ENCODE measurements around the gene VARS1.

The VARS1 gene

DNA sequence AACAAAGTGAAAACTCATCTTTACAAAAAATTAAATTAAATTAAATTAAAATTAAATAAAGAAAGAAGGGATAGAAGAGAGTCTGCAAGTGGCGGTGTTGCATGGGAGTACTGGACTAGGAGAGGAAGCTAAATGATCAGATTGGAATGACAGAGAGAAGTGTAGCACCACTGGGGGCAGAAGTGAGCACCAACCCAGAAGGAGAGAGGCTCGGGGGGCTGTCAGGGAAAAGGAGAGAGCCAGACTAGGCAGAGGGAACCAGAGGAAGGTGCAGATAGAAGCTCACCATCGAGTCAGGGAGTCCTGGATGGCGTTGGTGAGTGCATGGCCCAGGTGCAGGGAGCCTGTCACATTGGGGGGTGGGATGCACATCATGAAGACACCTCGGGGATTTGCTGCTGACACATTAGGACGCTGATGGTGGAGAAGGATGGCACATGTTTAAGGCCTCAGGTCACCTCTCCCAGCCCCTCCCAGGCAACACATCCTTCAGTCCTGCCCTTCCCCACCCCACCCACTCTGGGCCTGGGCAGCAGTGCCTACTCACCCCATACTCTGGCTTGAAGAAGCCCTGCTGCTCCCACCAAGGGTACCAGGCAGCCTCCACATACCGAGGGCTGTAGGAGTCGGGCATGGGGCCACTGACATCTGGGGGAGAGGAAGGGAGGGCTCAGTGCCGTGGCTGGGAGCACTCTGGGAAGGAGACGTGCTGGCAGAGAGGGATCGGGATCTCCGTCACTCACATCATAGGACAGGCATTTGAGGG lies 4.0 kb downstream of the VARS1 start:
- no peak overlapping the region for H3K4me3 ChIP-seq (ENCODE audit: control insufficient read depth, low read depth, low read length)
- TF ChIP-seq, protein P1, sequence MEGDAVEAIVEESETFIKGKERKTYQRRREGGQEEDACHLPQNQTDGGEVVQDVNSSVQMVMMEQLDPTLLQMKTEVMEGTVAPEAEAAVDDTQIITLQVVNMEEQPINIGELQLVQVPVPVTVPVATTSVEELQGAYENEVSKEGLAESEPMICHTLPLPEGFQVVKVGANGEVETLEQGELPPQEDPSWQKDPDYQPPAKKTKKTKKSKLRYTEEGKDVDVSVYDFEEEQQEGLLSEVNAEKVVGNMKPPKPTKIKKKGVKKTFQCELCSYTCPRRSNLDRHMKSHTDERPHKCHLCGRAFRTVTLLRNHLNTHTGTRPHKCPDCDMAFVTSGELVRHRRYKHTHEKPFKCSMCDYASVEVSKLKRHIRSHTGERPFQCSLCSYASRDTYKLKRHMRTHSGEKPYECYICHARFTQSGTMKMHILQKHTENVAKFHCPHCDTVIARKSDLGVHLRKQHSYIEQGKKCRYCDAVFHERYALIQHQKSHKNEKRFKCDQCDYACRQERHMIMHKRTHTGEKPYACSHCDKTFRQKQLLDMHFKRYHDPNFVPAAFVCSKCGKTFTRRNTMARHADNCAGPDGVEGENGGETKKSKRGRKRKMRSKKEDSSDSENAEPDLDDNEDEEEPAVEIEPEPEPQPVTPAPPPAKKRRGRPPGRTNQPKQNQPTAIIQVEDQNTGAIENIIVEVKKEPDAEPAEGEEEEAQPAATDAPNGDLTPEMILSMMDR (conservative IDR thresholded peaks at IDR 0.05; ENCODE audit: control insufficient read depth, insufficient read depth, low read depth, low read length): peak; percentile 72

DNA sequence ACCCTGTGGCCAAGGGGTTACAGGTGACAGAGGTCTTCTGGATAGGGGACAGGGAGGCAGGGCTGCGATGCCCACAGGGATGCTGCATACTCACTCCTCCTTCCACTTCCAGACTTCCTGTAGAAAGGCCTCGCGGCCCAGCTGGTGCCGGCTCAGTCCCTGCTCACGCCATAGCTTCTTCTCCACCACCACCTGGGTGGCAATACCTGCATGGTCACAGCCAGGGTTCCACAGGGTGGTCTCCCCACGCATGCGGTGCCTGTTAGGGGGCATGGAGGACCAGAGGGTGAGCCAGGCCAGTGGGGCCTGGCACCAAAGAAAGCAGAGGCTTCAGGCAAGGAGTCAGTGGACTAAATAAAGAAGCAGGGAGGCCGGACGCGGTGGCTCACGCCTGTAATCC lies 10.1 kb downstream of the VARS1 start:
- no peak for DNase-seq (ENCODE audit: low read depth)
- TF ChIP-seq, protein P1 (conservative IDR thresholded peaks at IDR 0.05; ENCODE audit: control insufficient read depth, insufficient read depth, low read depth, low read length): no peak
- H3K4me3 ChIP-seq (ENCODE audit: control insufficient read depth, low read depth, low read length): no peak overlapping the region

More for the DNA sequence above, 4.0 kb downstream of the VARS1 start:
- peak; percentile 56 for DNase-seq (ENCODE audit: low read depth)

DNA sequence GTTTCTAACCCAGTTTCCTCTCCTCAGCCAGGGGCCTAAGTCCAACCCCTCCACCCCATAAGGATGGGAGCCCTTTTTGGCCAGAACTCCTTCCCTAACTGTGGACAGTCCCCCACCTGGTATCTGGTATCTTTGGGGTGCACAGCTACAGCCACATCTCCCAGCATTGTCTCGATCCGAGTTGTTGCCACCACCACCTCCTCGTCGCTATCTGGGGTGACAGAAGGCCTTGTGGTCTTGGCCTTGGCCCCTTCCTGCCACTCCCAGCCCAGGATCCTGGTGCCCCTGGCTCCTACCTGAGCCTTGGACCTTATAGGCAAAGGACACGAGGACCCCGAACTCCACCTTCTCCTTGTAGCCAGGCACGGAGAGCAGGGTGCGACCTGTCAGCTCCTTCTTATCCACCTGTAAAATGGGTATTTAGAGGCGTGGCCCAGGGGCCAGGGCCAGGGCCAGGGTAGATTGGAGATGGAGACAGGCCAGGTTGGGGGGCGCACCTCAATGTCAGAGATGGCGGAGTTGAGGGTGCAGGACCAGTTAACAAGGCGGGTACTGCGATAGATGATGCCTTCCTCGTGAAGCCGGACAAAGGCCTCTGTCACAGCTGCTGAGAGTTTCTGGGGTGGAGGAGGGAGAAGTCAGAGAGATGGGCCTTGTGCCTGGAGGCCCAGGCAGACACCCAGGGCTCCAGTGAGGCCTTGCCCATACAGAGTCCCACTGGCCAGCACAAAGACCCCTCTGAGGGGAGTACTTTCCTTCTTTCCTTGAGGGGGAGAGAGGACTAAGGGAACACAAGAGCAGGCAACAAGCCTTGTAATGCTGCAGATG lies 11.2 kb downstream of the VARS1 start:
- no peak for DNase-seq (ENCODE audit: low read depth)
- TF ChIP-seq, protein P1 (conservative IDR thresholded peaks at IDR 0.05; ENCODE audit: control insufficient read depth, insufficient read depth, low read depth, low read length): no peak
- H3K4me3 ChIP-seq (ENCODE audit: control insufficient read depth, low read depth, low read length): no peak overlapping the region

DNA sequence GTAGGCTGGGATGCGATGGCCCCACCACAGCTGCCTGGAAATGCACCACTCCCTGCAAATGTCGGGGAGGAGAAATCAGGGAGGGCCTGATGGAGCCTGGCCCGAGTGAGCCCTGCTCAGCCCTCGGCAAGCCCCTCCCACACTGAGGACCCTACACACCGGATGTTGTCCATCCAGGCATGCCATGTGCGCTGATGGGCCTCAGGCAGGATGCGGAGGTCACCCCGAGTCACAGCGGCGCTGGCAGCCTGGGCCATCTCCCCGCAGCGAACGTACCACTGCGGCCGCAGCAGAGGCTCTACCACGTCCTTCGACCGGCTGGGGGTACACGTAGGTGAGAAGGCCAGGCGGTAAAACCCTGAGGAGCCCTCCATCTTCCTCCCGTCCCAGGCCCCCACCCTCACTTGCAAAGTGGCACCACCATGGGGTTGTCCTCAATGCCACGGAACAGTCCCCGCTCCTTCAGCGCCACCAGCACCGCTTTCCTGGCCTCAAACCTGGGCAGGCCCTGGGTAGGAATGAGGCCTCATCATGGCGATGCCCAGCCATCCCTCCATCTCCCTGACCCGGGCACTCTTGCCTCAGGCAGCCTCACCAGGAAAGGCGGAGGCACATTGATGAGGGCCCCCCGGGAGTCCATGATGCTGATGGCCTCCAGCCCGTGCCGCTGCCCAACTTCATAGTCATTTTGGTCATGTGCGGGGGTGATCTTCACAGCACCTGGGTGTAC lies 13.3 kb downstream of the VARS1 start:
- DNase-seq (ENCODE audit: low read depth): no peak
- TF ChIP-seq, protein P1 (conservative IDR thresholded peaks at IDR 0.05; ENCODE audit: control insufficient read depth, insufficient read depth, low read depth, low read length): no peak
- H3K4me3 ChIP-seq (ENCODE audit: control insufficient read depth, low read depth, low read length): no peak overlapping the region

DNA sequence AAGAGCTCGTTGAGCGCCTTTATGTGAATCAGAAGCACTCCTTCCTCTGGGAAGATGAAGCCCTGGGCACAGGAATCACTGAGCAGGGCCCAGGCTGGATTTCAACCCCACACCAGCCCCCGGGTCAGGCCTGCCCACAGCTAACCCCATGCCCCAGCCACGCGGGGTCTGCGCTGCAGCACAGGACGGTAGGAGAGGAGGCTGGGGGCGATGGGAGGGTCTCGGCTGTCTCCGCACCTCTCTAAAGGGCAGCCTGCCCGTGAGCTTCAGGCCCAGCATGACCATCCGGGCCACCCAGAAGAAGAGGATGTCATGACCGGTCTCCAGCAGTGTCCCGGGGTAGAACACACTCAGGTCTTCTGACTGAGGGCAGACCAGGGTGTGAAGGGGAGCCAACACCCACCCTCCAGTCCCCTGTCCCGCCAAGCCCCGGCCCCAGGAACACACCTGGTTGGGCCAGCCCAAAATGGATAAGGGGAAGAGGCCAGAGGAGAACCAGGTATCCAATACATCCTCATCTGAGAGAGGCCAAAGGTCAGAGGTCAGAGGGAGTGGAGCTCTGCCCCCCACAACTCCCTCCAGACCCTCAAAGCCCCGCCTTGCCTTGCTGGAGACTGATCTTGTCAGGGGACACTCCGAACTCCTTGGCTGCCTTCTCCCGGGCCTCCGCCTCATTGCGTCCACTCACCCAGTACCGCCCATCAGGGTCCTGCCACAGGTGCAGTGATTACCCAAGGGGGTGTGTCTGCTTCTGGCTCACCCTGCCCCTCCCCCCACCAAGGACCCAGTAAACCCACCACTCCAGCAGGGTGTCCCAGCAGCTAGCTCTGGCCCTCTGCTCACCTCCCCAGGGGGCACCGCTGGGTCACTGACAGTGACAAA lies 14.1 kb downstream of the VARS1 start:
- no peak overlapping the region for H3K4me3 ChIP-seq (ENCODE audit: control insufficient read depth, low read depth, low read length)
- TF ChIP-seq, protein P1 (conservative IDR thresholded peaks at IDR 0.05; ENCODE audit: control insufficient read depth, insufficient read depth, low read depth, low read length): no peak
- DNase-seq (ENCODE audit: low read depth): no peak

Data from fibroblast of mammary gland (primary cell).